Liver (tissue), 3 donors: ENCODE results near the gene FGD5.
A peak's percentile ranks its signal among the peaks of the same experiment; 100 is the strongest.

Experiments used
- ATF3 ChIP-seq: IDR thresholded peaks from 2 replicates; pipeline ENCODE4 v1.6.1; 2016; ENCODE audit warnings: antibody characterized with exemption
- CTCF ChIP-seq: fragments of 150-350 bp; IDR thresholded peaks from 2 replicates; pipeline ENCODE4 v1.5.1; 2017; ENCODE audit warnings: improper control_type of control experiment, low read depth, low read length; ENCODE audit not compliant: missing input control
- EGR1 ChIP-seq, 2 donors: IDR thresholded peaks; 2 replicates each; pipeline ENCODE4 v1.6.1; 2016 to 2018; ENCODE audit warnings: antibody characterized with exemption in 2 of 2, low read depth in 2 of 2
- FOXA1 ChIP-seq: IDR thresholded peaks from 2 replicates; pipeline ENCODE4 v1.6.1; 2016; ENCODE audit warnings: antibody characterized with exemption
- GABPA ChIP-seq, 2 donors: IDR thresholded peaks in 1 of 2; conservative IDR thresholded peaks in 1 of 2; 2 replicates each; pipeline ENCODE4 v1.6.1; 2016; ENCODE audit warnings: antibody characterized with exemption in 2 of 2, mild to moderate bottlenecking in 1 of 2, moderate library complexity in 1 of 2
- JUND ChIP-seq, 2 donors: IDR thresholded peaks; 2 replicates each; pipeline ENCODE4 v1.6.1; 2016; ENCODE audit warnings: antibody characterized with exemption in 2 of 2
- MAX ChIP-seq: IDR thresholded peaks from 2 replicates; pipeline ENCODE4 v1.6.1; 2016; ENCODE audit warnings: antibody characterized with exemption
- RAD21 ChIP-seq, 2 donors: IDR thresholded peaks; 2 replicates each; pipeline ENCODE4 v1.6.1; 2016; ENCODE audit warnings: antibody characterized with exemption in 2 of 2, mild to moderate bottlenecking in 2 of 2
- REST ChIP-seq: IDR thresholded peaks from 2 replicates; pipeline ENCODE4 v1.6.1; 2016; ENCODE audit warnings: antibody characterized with exemption, mild to moderate bottlenecking
- SP1 ChIP-seq: IDR thresholded peaks from 2 replicates; pipeline ENCODE4 v1.6.1; 2018; ENCODE audit warnings: antibody characterized with exemption, mild to moderate bottlenecking
- TAF1 ChIP-seq: conservative IDR thresholded peaks from 2 replicates; pipeline ENCODE4 v1.6.1; 2016; ENCODE audit warnings: antibody characterized with exemption, mild to moderate bottlenecking
- YY1 ChIP-seq: IDR thresholded peaks from 2 replicates; pipeline ENCODE4 v1.6.1; 2016; ENCODE audit warnings: antibody characterized with exemption, mild to moderate bottlenecking
- ZBTB33 ChIP-seq: IDR thresholded peaks from 2 replicates; pipeline ENCODE4 v1.6.1; 2016; ENCODE audit warnings: antibody characterized with exemption
- donor health status: healthy.
- donor health status: healthy.

GRCh38 chr3:14946739-14947099 lies 128.0 kb downstream of the FGD5 start:
- TF ChIP-seq CTCF (no peak), SP1 (no peak), TAF1 (no peak), YY1 (no peak), ZBTB33 (no peak), FOXA1 (no peak), RAD21 (IDR thresholded peaks at IDR 0.05) (peak in 1 of 2 donors; percentile 2), MAX (no peak), GABPA (IDR thresholded peaks at IDR 0.05 in 1 of 2, conservative IDR thresholded peaks at IDR 0.05 in 1 of 2) (no peak), REST (no peak), JUND (IDR thresholded peaks at IDR 0.05) (no peak), ATF3 (no peak), EGR1 (IDR thresholded peaks at IDR 0.05; ENCODE audit: low read depth in 2 of 2) (no peak)
